Measurements from ENCODE around the gene BRD9.

Gene BRD9

DNA sequence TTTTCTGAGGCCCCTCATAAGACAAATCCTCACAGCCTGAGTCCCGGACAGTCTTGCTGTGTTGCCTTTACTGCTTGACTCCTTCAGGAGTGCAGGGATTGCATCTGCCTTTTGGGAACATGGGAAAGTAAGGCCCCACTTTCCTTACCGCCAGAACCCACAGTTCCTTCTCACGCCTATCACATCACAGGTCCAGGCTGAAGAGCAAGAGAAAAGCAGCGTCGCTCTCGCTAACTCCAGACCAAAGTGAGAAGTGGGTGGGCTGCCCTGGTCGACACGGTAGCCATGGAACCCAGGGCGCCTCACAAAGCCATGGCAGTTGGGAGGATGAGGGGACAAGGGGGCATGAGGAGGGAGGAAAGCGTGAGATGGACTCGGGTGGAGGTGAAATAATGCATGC, 33.9 kb downstream of the BRD9 start:
- H2AFZ ChIP-seq (ENCODE audit: low read length): no peak overlapping the region
- H3K14ac ChIP-seq (ENCODE audit: low read length): no peak overlapping the region
- no peak overlapping the region for H2BK12ac ChIP-seq (ENCODE audit: low read length)
- peaks cover 0 to 8% of the 10 kb centered on the region in 2 donors for H3K9me3 ChIP-seq (replicated peaks in 1 of 2; ENCODE audit: control insufficient read depth in 2 of 2, insufficient read depth in 1 of 2, low read depth in 1 of 2, low read length in 2 of 2)
- H3K9ac ChIP-seq (ENCODE audit: low read depth, low read length, poor library complexity): no peak overlapping the region
- H3K4me1 ChIP-seq (ENCODE audit: control insufficient read depth in 2 of 2, insufficient read depth in 1 of 2, low read depth in 1 of 2, low read length in 2 of 2): peaks cover 0 to 9% of the 10 kb centered on the region in 2 donors
- no peak for DNase-seq (ENCODE audit: low spot score)
- H2BK5ac ChIP-seq (ENCODE audit: low read length): no peak overlapping the region
- peaks cover 15 to 28% of the 10 kb centered on the region in 2 donors for H3K36me3 ChIP-seq (replicated peaks in 1 of 2; ENCODE audit: control insufficient read depth in 2 of 2, insufficient read depth in 2 of 2, low read length in 2 of 2)
- H3K4me2 ChIP-seq (ENCODE audit: insufficient read depth, low read length, poor library complexity, severe bottlenecking): no peak overlapping the region
- no peak overlapping the region for H2BK120ac ChIP-seq (ENCODE audit: low read depth, low read length)
- no peak overlapping the region for H2BK15ac ChIP-seq (ENCODE audit: low read length)
- H3K79me1 ChIP-seq (ENCODE audit: low read depth, low read length): peaks cover 11% of the 10 kb centered on the region
- H3K4me3 ChIP-seq (ENCODE audit: low read length in 2 of 2): no peak overlapping the region
- no peak overlapping the region for H3K18ac ChIP-seq (ENCODE audit: low read length)
- WGBS, 2 donors (ENCODE audit: extremely low coverage in 2 of 2, insufficient read length in 2 of 2, insufficient replicate concordance in 1 of 2): no CpG with 5 or more reads among the region's 11 CpGs
- no peak overlapping the region for H3K27ac ChIP-seq (replicated peaks; ENCODE audit: low read length)
- no peak overlapping the region for H4K91ac ChIP-seq (ENCODE audit: low read depth, low read length, poor library complexity)
- H4K8ac ChIP-seq (ENCODE audit: low read depth, low read length): no peak overlapping the region
- H3K23ac ChIP-seq (ENCODE audit: low read depth, low read length, poor library complexity): peak overlapping the region; percentile 10
- H3K27me3 ChIP-seq (ENCODE audit: control insufficient read depth in 3 of 3, insufficient read depth in 3 of 3, low read depth in 1 of 3, low read length in 3 of 3): peaks cover 0 to 2% (median 0%) of the 10 kb centered on the region in 3 experiments
- no peak overlapping the region for H3K4ac ChIP-seq (ENCODE audit: low read length)
- H2AK5ac ChIP-seq (ENCODE audit: low read depth, low read length): no peak overlapping the region

DNA sequence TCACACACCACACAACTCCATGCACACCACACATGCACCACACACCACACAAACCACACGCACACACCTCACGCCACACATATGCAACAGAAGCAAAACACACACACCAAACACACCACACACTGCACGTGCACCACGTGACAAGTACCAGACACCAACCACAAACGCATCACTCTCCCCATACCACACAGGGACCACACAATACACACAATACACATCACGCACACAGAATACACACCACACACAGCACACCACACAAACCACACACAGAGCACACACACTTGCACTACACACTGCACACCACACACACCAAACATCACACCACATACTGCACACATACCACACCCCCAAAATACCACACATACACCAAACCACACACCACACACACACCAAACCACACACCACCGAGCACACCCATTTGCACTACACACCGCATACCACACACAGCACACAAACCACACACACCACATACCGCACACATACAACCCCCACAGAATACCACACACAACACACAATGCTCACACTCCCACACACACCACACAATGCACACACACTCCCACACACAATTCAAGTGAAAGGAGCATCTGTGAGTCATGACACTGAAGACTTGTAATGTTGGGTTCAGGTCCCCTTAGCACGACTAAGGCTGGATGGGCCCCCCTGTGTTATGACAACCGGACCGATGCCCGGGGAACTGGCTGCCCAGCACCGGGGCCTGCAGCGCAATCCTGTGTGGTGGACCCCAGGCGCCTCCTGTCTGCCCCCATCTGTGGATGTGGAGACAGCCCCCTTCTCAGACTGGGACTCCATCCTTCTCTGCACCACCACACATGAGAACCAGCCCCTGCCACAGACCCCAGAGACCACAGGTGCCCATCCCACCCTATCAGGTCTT, 35.8 kb downstream of the BRD9 start:
- peak overlapping the region in 1 of 2 donors; percentile 68 for H3K4me3 ChIP-seq (ENCODE audit: low read length in 2 of 2)
- WGBS, 2 donors (ENCODE audit: extremely low coverage in 2 of 2, insufficient read length in 2 of 2, insufficient replicate concordance in 1 of 2): 100% methylated on average over 5 of the region's 16 CpGs; no CpG with 5 or more reads in 1 of the 2 donors
- no peak overlapping the region for H4K8ac ChIP-seq (ENCODE audit: low read depth, low read length)

DNA sequence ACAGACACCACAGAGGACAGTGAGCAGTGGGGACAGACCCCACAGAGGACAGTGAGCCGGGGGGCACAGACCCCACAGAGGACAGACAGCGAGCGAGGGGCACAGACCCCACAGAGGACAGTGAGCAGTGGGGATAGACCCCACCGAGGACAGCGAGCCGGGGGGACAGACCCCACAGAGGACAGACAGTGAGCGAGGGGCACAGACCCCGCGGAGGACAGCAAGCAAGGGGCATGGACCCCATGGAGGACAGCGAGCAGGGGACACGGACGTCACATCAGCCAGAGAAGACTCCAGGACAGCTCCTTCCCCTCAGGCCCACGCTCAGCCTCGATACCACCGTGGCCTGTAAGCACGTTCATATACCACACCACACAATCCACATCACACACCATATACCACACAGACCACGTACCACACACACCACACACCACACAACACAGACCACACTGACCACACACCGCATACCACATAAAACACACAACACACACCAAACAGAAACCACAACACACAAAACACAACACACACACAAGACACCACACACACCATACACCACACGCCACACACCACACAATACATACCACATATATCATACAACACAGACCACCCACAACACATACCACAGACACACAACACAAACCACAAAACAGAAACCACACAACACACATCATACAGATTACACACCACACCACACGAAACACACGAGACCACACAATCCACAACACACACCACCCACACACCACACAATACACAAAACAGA, 36.6 kb downstream of the BRD9 start:
- peaks cover 1 to 11% of the 10 kb centered on the region in 2 donors for H3K4me1 ChIP-seq (ENCODE audit: control insufficient read depth in 2 of 2, insufficient read depth in 1 of 2, low read depth in 1 of 2, low read length in 2 of 2)
- H2BK120ac ChIP-seq (ENCODE audit: low read depth, low read length): no peak overlapping the region
- H3K36me3 ChIP-seq (replicated peaks in 1 of 2; ENCODE audit: control insufficient read depth in 2 of 2, insufficient read depth in 2 of 2, low read length in 2 of 2): peaks cover 3 to 4% of the 10 kb centered on the region in 2 donors
- 100% methylated on average over 5 of the region's 21 CpGs; no CpG with 5 or more reads in 1 of the 2 donors for WGBS, 2 donors (ENCODE audit: extremely low coverage in 2 of 2, insufficient read length in 2 of 2, insufficient replicate concordance in 1 of 2)
- H3K79me1 ChIP-seq (ENCODE audit: low read depth, low read length): peaks cover 5% of the 10 kb centered on the region
- DNase-seq (ENCODE audit: low spot score): no peak
- H4K8ac ChIP-seq (ENCODE audit: low read depth, low read length): no peak overlapping the region
- no peak overlapping the region for H2BK12ac ChIP-seq (ENCODE audit: low read length)
- no peak overlapping the region for H2AK5ac ChIP-seq (ENCODE audit: low read depth, low read length)
- peaks cover 0 to 8% of the 10 kb centered on the region in 2 donors for H3K9me3 ChIP-seq (replicated peaks in 1 of 2; ENCODE audit: control insufficient read depth in 2 of 2, insufficient read depth in 1 of 2, low read depth in 1 of 2, low read length in 2 of 2)
- H2BK15ac ChIP-seq (ENCODE audit: low read length): no peak overlapping the region
- peak overlapping the region; percentile 56 for H3K14ac ChIP-seq (ENCODE audit: low read length)
- no peak overlapping the region for H3K27ac ChIP-seq (replicated peaks; ENCODE audit: low read length)
- H3K27me3 ChIP-seq (ENCODE audit: control insufficient read depth in 3 of 3, insufficient read depth in 3 of 3, low read depth in 1 of 3, low read length in 3 of 3): peaks cover 0 to 2% (median 0%) of the 10 kb centered on the region in 3 experiments
- H2AFZ ChIP-seq (ENCODE audit: low read length): no peak overlapping the region
- no peak overlapping the region for H2BK5ac ChIP-seq (ENCODE audit: low read length)
- H3K23ac ChIP-seq (ENCODE audit: low read depth, low read length, poor library complexity): peak overlapping the region; percentile 62
- no peak overlapping the region for H3K4ac ChIP-seq (ENCODE audit: low read length)
- peak overlapping the region; percentile 38 for H4K91ac ChIP-seq (ENCODE audit: low read depth, low read length, poor library complexity)
- H3K18ac ChIP-seq (ENCODE audit: low read length): no peak overlapping the region
- no peak overlapping the region for H3K4me2 ChIP-seq (ENCODE audit: insufficient read depth, low read length, poor library complexity, severe bottlenecking)
- H3K9ac ChIP-seq (ENCODE audit: low read depth, low read length, poor library complexity): peak overlapping the region; percentile 51
- peak overlapping the region in 1 of 2 donors; percentile 68 for H3K4me3 ChIP-seq (ENCODE audit: low read length in 2 of 2)

More for the DNA sequence above, 35.8 kb downstream of the BRD9 start:
- Histone ChIP-seq H3K9me3 (replicated peaks in 1 of 2; ENCODE audit: control insufficient read depth in 2 of 2, insufficient read depth in 1 of 2, low read depth in 1 of 2, low read length in 2 of 2) (peaks cover 0 to 8% of the 10 kb centered on the region in 2 donors), H2BK12ac (ENCODE audit: low read length) (no peak overlapping the region), H3K18ac (ENCODE audit: low read length) (no peak overlapping the region), H2AFZ (ENCODE audit: low read length) (no peak overlapping the region), H3K4me2 (ENCODE audit: insufficient read depth, low read length, poor library complexity, severe bottlenecking) (no peak overlapping the region), H3K23ac (ENCODE audit: low read depth, low read length, poor library complexity) (peak overlapping the region; percentile 62), H4K91ac (ENCODE audit: low read depth, low read length, poor library complexity) (peak overlapping the region; percentile 38), H3K79me1 (ENCODE audit: low read depth, low read length) (peaks cover 11% of the 10 kb centered on the region), H3K27ac (replicated peaks; ENCODE audit: low read length) (no peak overlapping the region), H3K27me3 (ENCODE audit: control insufficient read depth in 3 of 3, insufficient read depth in 3 of 3, low read depth in 1 of 3, low read length in 3 of 3) (peaks cover 0 to 2% (median 0%) of the 10 kb centered on the region in 3 experiments), H3K36me3 (replicated peaks in 1 of 2; ENCODE audit: control insufficient read depth in 2 of 2, insufficient read depth in 2 of 2, low read length in 2 of 2) (peaks cover 3 to 8% of the 10 kb centered on the region in 2 donors), H2AK5ac (ENCODE audit: low read depth, low read length) (no peak overlapping the region), H3K4ac (ENCODE audit: low read length) (no peak overlapping the region), H2BK5ac (ENCODE audit: low read length) (no peak overlapping the region), H3K4me1 (ENCODE audit: control insufficient read depth in 2 of 2, insufficient read depth in 1 of 2, low read depth in 1 of 2, low read length in 2 of 2) (peaks cover 0 to 9% of the 10 kb centered on the region in 2 donors), H3K14ac (ENCODE audit: low read length) (peak overlapping the region; percentile 56), H2BK15ac (ENCODE audit: low read length) (no peak overlapping the region), H3K9ac (ENCODE audit: low read depth, low read length, poor library complexity) (peak overlapping the region; percentile 51), H2BK120ac (ENCODE audit: low read depth, low read length) (no peak overlapping the region)
- DNase-seq (ENCODE audit: low spot score): no peak
